Right lung (tissue), 5 donors: Measurements from ENCODE around the gene SSC5D. TPM values are rescaled to one million over a fixed set of nuclear protein-coding genes. Genes with fewer than 3 reads are reported as not detected.
"Not testable (repeated sequence)": the region's sequence is repeated elsewhere in the genome, so short reads cannot be mapped to it uniquely, and the experiment has no call there.

Experiments used
- DNase-seq, 2 donors: peaks; one replicate each; pipeline ENCODE4 v3.0.0-alpha.2; 2013
- polyA plus RNA-seq, 5 donors: library from polyadenylated mRNA; unstranded; fragments of 120-200 nt; gene quantifications; one replicate each; pipeline versions ENCODE4 v1.2.1 to v1.2.3, GENCODE V29; 2013; ENCODE audit warnings: inconsistent platforms in 1 of 5, low replicate concordance in 1 of 5; ENCODE audit not compliant: insufficient read length in 5 of 5, insufficient read depth in 1 of 5

The SSC5D gene
- polyA plus RNA-seq, 5 donors, result 3.1 to 15.6 (median 8.8) TPM

DNA sequence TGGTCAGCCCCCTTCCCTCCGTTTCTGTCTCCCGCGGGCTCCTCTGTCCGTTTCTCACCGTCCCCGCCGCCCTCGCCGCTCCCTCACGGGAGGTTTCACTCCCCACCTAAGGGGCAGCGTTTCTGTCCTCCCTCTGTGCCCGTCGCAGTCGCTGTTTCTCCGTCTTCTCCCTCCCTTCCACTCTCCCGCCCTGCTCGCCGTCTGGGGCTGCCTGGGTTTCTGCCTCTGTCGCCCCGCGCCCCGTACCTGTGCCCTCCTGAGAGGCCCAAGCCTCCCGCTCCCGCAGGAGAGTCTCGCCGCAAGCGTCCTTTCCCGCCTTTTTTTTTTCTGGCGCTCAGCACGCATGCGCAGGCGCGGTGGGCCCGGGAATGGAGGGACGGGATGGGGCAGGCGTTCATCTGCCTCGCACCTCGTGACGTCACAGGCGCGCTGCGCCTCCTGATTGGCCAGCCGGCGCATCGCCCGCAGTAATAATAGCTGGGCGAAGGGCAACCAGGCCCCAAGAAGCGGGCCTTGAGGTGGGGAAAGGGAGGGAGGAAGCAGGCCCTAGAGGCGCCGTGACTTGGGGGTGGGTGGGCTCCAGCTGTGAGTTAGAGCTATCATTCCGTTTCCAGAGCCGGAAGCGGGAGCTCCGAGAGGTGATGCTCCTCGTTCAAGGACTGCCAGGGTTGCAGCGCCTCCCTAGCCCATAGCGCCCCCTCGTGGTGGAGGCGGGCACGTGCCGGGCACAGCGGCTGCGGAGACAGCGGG lies 15.4 kb downstream of the SSC5D start:
- DNase-seq, result peak; percentile 91 to 92

GRCh38 chr19:55504252-55504603 lies 16.0 kb downstream of the SSC5D start:
- DNase-seq, result no peak

GRCh38 chr19:55504981-55505380 lies 16.7 kb downstream of the SSC5D start:
- DNase-seq, result no peak

- DNase-seq, result no peak
Observed at GRCh38 chr19:55508120-55508519, 19.9 kb downstream of the SSC5D start.

DNA sequence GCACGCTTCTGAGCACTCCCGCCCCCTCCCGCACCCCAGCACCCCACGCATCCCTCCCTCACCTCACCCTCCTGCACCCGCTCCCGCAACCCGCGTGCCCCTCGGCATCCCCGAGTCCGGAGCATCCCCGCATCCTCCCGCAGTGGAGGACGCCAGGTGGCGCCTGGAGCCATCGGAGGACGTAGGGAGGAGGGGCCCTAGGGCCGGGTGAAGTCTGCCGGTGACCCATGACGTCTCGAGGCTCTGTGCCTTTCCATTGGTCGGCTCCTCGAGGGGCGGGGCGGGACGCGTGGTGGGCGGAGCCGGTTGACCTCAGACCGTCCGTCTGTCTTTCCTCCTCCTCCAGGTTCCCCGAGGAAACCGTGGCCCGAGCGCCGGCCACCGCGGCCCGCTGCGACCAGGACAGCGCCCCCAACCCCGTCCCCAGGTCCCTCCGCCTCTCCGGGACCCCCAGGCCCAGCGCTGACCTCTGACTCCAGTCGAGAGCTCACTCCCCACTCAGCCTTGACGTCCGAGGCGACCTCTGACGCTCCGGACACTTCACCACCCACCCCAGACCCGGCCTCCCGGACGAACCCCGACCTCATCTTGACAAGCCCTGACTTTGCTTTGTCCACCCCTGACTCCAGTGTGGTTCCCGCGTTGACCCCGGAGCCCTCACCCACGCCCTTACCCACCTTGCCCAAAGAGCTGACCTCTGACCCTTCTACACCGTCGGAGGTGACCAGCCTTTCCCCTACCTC lies 28.8 kb downstream of the SSC5D start:
- DNase-seq, result peak; percentile 85 to 90

DNA sequence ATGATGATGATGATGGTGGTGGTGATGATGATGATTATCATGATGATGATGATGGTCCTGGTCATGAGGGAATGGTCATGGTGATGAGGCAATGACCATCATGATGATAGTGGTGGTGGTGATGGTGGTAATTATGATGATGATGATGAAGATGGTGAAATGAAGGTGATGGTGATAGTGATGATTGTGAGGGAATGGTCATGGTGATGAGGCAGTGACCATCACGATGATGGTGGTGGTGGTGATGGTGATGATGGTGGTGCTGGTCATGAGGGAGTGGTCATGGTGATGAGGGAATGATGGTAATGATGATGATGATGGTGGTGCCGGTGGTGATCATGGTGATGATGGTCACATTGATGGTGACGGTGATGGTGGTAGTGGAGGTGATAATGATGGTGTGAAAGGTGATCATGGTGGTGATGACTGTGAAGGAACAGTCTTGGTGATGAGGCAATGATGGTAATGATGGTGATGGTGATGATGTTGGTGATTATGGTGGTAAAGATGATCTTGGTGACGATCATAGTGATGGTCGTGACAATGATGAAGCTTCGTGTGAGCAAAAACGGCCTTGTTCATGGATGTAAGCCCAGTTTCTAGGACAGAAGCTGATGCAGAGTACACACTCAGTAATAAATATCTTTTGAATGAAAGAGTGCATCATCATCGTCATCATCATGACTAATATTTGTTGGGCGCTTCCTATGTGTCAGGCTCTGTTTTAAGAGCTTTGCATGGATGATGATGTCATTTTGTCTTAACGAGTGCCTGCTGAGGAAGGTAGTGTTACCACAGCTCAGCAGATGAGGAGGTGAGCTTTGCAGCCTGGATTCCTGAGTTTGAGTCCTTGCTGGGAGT lies 31.4 kb downstream of the SSC5D start:
- DNase-seq, result no peak

GRCh38 chr19:55520691-55521292 lies 32.6 kb downstream of the SSC5D start:
- no peak for DNase-seq

- DNase-seq, result no peak
Observed at GRCh38 chr19:55525289-55526101, 37.3 kb downstream of the SSC5D start.

GRCh38 chr19:55526216-55527196 lies 38.3 kb downstream of the SSC5D start:
- peak; percentile 72 to 83 for DNase-seq

GRCh38 chr19:55527197-55528029 lies 39.2 kb downstream of the SSC5D start:
- no peak for DNase-seq

GRCh38 chr19:55528030-55528803 lies 40.0 kb downstream of the SSC5D start:
- DNase-seq, result no peak

- no peak for DNase-seq
Observed at GRCh38 chr19:55529636-55530234, 41.5 kb downstream of the SSC5D start.

DNA sequence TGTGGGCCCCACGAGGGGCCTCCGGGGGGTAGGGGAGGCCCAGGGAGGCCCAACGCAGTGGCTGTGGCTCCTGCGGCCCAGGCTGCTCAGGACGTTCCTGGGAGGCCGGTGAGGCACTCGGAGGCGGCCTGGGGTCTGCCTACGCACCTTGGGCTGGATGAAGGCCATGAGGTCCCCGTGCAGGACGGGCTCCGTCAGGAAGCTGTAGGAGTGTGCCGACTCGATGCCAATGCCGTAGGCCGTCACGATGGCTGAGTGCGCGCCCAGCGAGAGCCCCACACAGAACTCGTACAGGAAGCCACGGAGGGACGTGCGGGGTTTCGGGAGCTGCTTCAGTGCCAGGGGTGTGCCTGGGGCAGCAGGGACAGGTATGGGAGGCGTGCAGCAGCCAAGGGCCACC lies 42.8 kb downstream of the SSC5D start:
- no peak for DNase-seq

DNA sequence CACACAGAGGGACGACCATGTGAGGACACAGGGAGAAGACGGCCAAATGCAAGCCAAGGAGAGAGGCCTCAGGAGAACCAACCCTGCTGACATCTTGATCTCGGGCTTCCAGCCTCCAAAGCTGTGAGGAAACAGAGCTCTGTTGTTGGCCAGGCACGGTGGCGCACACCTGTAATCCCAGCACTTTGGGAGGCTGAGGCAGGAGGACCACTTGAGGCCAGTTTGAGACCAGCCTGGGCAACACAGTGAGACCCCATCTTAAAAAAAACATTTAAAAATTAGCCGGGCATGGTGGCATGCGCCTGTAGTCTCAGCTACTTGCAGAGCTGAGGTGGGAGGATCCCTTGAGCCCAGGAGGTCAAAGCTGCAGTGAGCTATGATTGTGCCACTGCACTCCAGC lies 46.0 kb downstream of the SSC5D start:
- DNase-seq, result not testable (repeated sequence)

DNA sequence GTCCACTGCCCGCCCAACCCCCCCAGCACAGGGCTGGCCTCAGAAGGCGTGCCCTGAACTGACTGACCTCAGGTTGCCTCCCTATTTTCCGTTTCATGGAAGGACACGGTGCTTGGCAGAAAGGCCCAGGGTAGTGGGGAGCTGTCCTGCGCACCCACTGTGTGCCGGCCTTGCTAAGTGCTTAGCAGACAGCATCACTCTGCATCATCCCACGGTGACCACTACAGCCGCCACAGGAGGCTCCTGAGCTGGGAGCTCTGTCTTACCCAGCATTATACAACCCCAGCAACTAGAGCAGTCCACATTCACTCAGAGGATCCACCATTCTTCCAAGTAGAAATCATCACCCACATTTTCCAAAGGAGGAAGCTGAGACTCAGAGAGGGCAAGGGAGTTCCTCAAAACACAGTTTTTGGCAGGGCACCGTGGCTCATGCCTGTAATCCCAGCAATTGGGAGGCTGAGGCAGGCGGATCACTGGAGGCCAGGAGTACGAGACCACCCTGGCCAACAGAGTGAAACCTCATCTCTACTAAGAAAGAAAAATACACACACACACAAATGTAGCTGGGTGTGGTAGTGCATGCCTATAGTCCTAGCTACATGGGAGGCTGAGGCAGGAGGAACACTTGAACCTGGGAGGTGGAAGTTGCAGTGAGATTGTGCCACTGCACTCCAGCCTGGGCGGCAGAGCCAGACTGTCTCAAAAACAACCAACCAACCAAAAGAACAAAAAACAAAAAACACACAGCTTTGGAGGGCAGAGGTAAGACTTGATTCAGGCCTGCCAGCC lies 47.1 kb downstream of the SSC5D start:
- no peak for DNase-seq

- no peak for DNase-seq
Observed at GRCh38 chr19:55535965-55536350, 47.7 kb downstream of the SSC5D start.

- DNase-seq, result no peak
Observed at GRCh38 chr19:55536366-55536765, 48.1 kb downstream of the SSC5D start.
